NOMO-1 treated with DMSO at 0.1 percent for 48 hours (cell line): ENCODE measurements around the gene OTOL1.
"Not testable (repeated sequence)": the region's sequence is repeated elsewhere in the genome, so short reads cannot be mapped to it uniquely, and the experiment has no call there.

Experiments used
- DNase-seq: peaks from one replicate; lab custom pipeline; 2025; ENCODE audit not compliant: unreplicated experiment; lab: John Stamatoyannopoulos, UW

Gene OTOL1

DNA sequence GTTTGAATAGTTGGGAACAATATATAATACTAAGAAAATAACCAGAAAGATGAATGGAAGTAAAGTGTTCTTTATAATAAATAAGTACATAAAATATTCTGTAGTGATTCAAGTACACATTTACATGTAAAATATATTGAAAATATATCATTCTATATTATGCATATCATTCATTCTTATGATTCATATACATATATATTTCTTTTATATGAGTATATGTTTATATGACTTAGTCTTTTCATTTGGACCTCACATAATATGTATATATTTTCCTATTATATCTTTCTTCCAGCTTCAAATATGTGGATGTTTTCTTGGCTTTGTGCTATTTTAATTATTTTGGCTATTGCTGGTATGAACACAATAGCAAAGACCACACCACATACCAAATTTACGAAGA is at the start of gene OTOL1:
Gene OTOL1 (plus strand): TSS at position 301 of the 400 bp plus-strand sequence. CDS start 0 bp downstream, at position 301.
- no peak for DNase-seq

DNA sequence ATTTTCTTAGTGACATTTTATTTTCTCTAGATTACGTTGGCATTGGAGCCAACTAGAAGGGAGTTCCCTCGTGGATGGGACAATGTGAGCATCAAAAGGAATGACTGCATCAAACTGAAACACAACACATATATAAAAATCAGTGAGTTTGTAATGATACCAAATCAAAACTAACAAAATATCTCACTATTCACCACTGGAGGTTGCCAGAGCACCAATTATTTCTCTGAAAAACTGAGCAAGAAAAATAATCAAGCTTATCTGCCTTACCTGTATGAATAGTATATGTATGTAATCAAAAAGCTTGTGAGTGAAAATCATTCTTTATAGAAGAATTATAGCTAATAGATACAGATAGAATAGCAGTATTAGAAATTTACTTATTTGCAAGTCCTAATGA is 46.8 kb upstream of the OTOL1 start:
- DNase-seq: no peak

DNA sequence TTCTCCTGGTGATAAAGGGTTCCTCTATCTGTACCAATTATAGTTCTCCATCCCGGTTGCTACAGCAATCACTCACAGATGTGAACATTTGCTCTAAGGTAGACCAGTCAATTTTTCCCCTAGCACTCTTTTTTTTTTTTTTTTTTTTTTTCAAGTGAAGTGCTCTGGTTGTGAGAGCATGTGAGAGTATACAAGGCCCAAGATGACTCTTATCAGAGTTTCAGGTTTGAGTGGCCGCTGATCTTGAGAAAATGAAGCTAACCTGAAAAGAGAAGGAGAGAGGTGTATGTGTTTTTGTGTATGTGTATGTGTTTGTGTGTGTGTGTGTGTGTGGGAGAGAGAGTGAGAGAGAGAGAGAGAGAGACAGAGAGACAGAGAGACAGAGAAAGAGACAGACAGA is 44.4 kb upstream of the OTOL1 start:
- no peak for DNase-seq

DNA sequence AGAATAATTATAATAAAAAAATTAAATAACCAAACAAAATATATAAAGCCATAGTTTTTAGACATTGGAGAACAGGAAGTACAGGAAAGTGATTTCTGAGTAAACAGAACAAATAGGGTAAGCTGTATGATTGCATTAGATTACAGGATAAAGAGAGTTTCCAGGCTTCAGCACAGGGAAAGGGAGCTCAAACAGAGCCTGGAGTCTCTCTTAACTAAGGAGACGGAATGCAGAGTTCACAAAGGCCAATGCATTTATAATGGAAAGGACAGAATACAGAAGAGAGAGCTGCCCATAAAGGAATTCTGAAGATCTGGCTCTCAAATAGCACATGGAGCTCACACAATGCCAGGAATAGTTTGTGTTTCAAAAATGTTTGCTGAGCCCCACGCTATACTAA is 42.0 kb upstream of the OTOL1 start:
- DNase-seq: no peak

DNA sequence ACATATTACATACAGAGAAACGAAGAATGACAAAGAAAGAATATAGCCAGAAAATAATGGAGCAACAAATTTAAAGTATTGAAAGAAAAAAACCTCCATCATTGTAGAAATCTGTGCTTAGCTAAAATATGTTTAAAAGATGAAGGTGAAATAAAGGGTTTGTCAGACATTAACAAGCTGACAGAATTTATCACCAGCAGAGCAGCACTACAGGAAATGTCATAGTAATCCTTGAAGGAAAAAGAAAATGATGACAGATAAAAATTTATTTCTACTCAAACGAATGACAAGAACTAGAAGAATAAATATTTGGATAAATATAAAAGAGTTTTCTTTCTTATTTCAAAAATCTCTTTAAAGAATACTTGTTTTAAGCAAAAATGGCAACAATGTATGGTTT is 40.6 kb upstream of the OTOL1 start:
- DNase-seq: no peak

DNA sequence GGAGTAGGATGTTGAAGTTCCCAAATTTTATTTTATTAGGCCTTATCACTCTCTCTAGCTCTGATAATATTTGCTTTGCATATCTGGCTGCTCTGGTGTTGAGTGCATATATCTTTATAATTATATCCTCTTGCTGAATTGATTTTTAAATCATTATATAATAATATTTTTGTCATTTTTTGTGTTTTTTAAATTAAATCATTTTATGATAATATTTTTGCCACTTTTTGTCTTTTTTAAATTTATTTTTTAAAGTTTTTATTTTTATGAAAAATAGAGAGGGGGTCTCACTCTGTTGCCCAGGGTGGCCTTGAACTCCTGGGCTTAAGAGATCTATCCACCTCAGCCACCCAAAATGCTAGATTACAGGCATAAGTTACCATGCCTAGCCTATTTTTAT is 34.5 kb upstream of the OTOL1 start:
- DNase-seq: no peak

DNA sequence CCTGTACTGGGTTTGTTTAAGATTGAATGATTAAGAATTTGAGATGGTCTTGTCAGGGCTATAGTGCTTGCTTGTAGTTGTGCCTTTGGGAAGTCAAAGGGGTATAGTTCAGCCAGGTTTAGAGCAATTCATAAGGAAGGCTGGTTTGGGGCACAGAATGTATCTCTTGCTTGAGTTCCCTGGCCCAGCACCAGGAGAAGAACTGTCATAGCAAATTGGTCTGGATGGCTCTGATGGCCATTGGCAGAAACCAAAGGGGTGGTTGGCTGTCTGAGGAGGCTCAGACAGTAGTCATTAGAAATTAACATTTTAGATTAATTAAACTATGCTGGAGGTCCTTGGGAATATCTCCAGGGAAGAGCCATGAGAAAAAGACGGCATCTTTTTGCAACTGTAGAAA is 25.4 kb upstream of the OTOL1 start:
- no peak for DNase-seq

DNA sequence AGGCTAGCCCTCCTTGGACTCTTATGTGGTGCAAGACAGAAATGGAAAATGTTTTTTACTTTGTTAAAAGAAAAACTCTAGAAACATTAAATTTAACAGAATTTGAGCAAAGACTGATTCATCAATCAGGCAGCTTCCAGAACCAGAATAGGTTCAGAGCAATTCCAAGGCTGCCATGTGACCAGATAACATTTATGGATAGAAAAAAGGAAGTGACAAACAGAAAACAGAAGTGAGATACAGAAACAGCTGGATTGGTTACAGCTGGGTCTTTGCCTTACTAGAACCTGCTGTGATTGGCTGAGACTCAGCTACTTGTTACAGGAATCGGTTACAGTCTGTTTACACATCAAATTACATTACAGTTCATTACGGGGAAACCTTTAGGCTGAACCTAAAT is 22.5 kb upstream of the OTOL1 start:
- DNase-seq: peak; percentile 73

DNA sequence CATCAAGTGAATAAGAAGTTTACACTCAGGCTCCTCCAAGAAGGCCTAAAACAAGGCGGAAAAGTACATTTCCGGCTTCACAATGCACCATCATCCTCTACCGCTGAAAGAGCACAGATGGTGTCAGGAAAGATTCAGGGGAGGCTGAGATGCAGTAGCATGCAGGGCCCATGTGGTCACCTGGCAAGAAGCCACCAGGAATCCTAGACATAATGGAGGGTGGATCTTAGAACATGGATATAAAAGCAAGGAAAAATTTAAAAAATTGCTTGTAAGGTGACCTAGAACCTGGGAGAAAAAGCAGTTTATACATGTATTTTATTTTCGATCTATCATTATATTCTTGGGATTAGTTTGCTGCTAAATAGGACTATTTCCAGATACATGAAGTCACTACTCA is 21.9 kb upstream of the OTOL1 start:
- no peak for DNase-seq

DNA sequence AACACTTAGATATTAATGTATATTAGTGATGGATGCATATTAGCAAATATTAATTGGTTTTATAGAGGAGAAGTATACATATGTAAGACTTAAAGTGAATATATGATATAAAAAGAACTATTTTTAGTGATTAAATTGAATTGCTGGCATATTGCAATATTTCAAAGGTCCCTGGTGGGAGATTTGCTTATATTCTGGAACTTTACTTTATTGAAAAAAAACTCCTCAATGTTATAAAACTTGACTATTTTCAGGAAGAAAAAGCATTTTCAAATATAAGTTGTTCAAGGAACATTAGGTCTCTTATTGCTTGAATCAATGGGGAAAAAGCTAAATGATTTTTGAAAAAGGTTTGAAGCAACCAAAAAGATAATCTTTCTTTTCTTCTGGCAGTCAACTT is 21.4 kb upstream of the OTOL1 start:
- no peak for DNase-seq

DNA sequence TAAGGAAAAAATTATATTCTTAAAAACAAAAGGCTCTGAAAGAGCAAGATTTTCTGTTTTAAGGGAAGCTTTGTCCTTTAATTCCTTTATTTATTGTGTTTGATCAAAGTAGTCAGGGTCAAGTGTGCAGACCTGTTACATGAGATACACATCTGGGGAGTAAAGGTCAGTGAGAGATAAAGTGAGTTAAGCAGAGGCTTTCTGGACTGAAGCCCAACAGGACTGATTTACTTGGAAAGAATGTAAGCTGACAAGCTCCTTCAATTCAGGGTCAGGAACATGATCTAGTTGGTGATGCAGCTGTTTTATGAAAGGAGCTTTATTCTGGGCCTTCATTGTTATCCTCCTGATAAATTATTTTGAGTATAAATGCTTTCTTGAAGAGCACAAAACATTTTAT is 20.7 kb upstream of the OTOL1 start:
- no peak for DNase-seq

DNA sequence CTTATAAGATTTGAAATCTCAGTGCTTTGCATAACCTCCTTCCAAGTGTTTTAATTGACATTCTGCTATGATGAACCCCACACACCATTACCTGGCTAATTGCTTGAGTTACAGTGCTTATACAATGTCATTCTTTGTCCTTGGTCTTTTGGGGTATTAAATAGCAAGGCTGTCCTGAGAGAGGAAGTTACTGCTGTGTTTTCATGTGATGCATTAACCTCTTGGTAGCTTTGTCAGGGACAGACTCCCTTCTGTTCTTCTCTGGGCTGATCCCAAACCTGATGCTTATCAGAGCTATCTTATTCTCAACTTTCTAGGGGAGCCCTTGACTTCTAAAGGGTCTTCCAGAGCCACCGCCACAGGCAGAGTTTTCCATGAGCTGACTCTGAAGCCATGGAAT is 12.4 kb upstream of the OTOL1 start:
- DNase-seq: no peak

DNA sequence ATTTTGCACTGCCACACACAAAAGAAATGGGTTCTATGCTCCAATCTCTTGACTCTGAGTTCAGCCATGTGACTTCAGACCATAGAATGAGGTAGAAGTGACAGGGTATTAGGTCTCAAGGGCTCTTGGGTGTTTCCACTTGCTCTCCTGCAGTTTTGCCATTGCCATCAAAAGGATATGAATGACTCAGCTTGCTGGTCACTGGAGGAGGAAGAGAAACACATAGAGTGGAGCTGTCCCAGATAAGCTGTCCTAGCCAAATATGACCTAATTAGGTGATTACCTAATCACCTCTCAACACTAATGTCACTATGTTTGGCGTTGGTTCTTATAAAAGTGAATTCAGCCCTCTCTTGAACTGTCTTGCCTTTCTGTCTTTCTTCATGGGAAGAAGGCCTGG is 8.3 kb upstream of the OTOL1 start:
- peak; percentile 71 for DNase-seq

DNA sequence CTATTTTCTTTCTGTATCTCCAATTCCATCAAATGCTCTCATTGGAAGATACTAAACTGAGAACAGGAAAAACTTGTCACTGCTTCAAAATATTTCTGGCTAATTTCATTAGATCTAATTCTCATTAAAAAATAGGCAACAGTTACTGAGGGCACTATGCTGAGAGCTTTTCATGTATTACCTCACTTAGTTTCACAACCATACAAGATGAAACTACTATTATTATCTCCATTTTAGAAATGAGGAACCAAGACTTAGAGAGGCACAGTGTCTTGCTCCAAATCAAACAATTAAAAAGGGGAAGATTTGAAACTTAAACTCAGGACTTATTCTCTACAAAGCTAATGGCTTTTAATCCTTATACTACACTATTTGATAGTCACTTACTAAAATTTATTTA is 7.2 kb upstream of the OTOL1 start:
- DNase-seq: peak; percentile 97

DNA sequence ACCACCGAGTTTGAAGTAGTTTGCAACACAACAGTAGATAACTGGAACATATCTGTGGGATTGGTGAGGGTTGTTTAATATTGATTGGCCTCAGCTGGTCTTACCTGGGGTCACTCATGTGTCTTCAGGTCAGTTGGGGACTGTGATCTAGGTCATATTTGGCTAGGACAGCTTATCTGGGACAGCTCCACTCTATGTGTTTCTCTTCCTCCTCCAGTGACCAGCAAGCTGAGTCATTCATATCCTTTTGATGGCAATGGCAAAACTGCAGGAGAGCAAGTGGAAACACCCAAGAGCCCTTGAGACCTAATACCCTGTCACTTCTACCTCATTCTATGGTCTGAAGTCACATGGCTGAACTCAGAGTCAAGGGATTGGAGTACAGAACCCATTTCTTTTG is 5.8 kb upstream of the OTOL1 start:
- not testable (repeated sequence) for DNase-seq

DNA sequence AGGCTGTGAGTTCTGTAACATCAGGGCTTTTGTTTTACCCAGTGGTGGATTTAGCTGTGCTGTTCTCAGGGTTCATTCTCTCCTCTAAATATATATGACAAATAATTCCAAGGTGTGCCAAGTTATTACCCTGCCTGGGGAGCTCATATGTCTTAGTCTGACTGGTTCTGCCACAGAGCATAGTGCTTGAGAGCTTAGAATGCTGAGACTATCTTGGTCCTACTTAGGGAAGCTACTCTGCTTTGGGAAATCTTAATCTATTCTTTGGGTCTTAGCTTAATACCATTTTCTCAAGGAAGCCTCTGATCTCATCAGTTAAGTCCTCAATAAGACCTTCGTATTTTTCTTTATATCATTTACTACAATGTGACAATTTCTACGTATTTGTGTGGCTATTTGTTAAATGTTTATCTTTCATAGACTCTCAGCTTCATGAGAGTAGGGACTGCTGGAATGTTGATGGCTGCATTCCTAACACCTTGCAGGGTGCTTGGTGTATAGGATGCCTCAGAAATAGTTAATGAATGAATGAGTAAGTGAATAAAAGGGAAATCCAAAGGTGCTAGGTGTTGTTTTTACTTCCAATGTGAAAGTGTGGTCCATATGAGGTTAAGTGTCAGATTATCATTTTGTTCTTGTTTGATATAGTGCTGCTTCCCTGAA is 1.8 kb downstream of the OTOL1 start:
- no peak for DNase-seq

DNA sequence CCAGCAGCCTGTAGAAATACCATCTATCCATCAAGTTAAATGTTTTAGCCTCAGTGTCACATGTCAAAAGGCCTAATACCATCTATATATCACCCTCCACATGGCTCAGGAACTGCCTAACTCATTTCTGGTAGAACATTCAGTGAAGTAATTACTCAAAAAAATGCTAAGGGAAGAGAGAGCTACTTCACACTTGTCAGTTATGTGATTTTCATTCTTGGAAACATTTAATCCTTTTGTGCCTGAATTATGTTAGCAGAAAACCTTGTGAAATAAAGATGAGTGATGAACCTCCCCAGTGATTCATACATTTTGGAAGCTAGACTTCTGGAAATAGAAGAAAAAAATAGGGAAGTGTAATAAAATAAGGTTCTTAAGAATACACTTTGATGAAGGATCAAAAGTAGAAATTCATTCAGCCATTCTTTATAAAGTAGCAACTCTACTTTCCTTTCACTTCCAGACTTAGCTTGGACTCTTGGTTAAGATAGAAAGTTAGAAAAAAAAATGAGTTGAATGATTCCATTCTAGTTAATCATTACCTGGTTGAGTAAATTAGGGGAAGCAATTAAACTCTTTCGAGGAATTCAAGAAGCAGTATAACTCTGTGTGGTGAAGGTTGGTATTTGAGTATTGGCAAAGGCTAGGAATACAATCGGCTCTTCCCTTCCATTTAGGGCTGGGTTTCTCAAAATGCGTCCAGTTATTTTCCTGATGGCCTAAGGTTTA is 3.6 kb downstream of the OTOL1 start:
- peak; percentile 48 for DNase-seq

DNA sequence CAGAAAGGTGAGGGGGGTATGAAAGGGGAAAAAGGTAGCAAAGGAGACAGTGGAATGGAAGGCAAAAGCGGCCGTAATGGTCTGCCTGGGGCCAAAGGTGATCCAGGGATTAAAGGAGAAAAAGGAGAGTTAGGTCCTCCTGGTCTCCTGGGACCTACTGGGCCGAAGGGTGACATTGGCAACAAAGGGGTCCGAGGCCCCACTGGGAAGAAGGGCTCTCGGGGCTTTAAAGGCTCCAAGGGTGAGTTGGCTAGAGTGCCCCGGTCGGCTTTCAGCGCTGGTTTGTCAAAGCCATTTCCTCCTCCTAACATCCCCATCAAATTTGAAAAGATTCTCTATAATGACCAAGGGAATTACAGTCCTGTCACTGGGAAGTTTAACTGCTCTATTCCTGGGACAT is 6.7 kb downstream of the OTOL1 start:
- DNase-seq: no peak

DNA sequence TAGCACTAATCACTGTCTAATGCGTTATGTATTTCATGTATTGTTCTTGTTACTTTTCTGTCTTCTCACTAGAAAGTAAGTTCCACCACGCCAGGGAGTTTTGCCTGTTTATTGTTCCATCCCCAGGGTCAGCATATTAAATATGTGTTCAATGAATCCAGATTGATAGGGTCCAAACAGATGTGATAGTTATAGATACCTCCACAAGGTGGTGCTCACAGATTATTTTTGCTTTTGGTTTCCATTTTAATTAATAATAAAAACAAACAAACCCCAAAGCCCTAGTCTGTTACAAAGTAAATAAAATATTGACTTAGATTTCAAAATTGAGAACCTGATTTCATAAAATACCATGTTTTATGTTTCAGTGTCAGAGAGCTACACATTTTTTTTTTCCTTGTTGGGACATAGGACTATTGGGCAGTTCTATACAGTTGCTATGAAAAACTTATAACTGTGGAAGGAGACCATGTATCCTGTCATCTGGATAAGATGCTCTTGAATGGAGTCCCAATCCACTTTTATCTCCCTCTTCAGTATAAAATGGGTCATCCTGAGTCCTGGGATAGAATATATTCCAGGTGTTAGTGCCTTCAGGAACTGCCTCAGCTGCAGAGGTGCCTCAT is 12.4 kb downstream of the OTOL1 start:
- peak; percentile 39 for DNase-seq

DNA sequence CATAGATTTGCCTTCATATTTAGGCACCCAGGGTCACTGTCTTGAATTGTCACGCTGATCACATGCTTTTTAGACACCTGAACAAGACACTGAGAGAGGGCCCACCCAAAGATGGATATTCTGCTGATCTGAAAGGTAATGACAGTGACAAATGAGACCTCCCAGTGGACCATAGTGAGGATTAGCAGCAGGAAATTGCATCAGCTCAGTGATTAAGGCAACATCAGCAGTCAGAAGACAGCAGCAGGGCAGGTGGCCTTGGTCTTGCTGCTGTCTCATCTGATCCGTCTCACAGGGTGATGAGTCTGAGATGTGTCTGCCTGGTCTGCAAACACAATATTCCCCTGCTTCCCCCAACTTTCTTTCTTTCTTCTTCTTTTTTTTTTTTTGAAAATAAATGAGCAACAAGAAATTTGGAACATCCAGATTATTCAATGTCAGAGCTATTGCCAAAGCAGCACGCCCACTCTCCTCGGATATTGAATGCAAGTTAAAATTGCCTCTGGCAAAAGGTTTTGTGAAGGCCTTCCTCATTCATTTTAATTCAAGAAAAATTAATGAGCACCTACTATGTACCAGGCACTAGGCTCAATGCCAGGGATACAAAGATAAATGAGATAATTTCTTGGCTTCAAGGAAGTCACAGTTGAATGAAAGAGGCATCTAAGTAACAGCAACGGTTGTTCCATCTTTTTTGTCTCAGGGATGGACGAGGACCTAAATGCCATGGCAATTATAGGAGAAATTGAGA is 14.1 kb downstream of the OTOL1 start:
- DNase-seq: no peak

DNA sequence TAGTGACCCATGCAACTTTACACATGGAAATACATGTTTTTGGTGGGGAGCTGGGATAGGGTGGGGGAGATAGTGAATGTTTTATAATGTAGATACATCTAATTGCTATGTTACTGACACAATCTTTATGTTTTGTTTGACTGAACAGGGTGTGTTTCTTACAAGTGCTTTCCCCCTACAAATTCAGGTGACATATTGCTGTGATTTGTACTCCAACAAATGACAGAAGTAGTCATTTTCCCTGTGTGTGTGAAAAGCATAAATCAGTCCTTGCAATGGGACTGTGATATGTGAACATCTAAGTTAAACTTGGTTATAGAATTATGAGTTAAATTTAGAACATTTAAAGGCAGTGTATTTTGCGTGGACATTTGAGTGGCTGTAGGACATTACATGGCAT is 27.3 kb downstream of the OTOL1 start:
- DNase-seq: no peak

DNA sequence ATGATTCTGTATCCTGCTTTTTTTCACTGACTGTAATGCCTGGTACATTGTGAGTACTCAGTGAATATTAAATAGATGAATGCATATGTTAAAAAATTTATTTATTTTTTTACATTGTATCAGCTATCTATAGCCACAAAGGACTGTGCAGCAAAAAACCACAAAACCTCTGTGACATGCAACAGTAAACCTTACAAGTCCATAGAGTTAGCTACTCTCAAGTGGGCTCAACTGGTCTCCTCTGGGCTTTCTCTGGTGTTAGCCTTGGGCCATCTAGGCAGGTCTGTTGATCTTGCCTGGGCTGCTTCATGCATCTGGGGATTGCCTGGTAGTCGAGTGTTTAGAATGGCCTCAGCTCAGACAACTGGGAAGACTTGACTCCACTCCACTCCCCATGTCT is 35.3 kb downstream of the OTOL1 start:
- DNase-seq: no peak
